Stimulated activated CD4-positive, alpha-beta T cell treated with anti-CD3 and anti-CD28 coated beads, Interleukin-12 subunit alpha, Interleukin-12 subunit beta, amount 100 ng/mL, for 4 hours (primary cell): ENCODE measurements around the gene UBE2E2.

Experiments used
- DNase-seq: peaks from one replicate; pipeline ENCODE4 v3.0.0-alpha.2; 2020

UBE2E2 gene

GRCh38 chr3:23489300-23490158 is 286.4 kb downstream of the UBE2E2 start:
- DNase-seq = no peak

DNA sequence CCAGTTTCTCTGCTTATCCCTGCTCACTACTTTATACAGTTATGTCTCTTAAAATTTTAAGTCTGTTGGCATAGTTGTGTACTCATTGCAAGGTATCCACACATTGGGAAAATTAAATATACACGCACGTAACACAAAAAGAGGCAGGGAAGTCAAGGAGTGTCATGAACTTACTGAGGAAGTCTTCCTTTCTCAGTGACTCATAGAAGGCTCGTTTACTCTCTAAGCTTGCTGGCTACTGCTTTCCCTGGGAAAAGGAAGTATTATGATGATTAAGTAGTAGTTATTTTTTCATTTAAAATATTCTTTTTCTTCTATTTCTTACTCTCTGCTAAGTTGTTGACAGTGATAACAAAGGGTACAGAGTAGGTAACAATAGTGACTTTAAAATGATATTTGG is 287.3 kb downstream of the UBE2E2 start:
- no peak for DNase-seq

- DNase-seq = no peak
Observed at GRCh38 chr3:23492057-23492456, 288.9 kb downstream of the UBE2E2 start.

DNA sequence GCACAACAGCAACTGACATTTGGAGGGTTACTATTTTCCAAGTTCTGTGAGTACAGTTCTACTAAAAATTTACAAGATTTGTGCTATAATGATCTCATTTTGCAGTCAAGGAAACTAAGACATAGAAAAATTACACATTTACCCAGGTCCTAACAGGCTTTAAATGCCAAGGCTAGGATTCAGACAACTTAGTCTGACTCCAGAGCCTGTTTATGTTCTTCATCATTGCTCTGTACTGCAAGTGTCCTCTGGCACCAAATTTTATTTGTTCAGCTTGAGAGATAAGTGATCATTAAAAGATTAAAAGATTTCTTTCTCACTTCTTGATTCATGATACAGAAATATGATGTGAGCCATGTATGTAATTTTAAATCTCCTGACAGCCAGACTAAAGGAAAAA is 290.8 kb downstream of the UBE2E2 start:
- DNase-seq = no peak

DNA sequence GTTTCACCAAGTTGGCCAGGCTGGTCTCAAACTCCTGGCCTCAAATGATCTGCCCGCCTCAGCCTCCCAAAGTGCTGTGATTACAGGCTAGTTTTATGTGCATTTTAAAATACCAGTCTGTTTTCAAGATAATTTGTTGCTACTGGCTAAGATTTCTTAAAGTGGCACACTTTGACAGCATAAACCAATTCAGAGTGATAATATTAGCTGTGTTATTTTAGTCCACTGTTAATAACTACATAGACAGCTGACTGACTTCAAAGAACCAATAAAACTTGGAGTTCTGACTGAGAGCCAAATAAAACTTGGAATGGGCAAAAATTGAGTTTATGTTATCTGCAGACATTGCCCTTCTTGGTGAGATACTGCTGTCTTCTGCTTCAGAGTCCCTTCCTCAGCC is 291.8 kb downstream of the UBE2E2 start:
- no peak for DNase-seq

DNA sequence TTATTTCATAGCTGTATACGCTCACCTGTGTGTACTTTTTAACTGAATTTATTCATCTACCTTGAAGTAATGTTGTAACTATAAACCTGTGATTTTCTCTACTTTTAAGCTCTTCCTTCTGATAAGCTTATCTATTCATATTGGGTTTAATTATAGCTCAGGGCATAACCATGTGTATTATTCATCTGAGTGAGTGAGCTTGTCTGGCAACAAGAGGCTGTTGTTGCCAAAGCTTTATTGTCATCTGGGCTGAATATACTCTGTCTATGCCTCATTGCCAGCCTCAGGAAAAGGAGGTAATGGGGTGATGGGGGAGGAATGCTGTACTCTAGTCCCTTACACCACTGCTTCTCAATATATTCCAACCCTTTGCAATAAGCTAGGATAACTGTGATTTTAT is 292.4 kb downstream of the UBE2E2 start:
- DNase-seq = no peak

DNA sequence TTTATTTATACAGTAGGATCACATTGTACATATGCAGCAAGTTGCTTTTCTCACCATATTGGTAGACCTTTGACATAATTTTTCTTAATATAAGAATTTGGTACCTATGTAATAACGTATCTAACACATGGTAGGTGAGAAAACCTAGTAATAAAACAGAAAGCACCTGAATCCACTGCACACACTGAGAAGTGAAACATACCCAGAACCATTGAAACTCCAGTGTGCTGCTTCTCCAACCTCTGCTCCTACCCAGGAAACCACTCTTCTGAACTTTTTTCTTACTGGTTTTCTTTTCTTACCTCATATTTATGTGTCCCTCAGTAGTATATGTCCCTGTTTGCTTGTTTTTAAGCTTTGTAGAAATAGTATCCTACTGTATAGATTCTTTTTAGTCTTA is 293.0 kb downstream of the UBE2E2 start:
- DNase-seq = no peak

DNA sequence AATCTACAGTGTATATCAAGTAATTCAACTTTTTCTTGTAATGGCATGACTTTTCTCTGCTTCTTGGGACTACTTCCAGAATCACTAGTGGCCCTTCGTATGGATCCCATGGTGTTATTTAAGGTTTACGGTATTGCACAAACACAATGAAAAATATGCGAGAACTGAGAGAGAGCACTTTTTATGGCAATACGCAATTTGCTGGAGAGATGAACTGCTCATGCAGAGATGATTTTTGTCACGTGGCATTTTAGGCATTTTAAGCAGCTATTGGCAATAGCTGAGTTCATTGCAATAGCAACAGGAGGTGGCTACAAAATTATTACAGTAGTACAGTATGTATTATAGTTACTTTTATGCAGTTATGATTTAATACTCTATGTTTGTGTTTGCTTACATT is 294.0 kb downstream of the UBE2E2 start:
- no peak for DNase-seq

DNA sequence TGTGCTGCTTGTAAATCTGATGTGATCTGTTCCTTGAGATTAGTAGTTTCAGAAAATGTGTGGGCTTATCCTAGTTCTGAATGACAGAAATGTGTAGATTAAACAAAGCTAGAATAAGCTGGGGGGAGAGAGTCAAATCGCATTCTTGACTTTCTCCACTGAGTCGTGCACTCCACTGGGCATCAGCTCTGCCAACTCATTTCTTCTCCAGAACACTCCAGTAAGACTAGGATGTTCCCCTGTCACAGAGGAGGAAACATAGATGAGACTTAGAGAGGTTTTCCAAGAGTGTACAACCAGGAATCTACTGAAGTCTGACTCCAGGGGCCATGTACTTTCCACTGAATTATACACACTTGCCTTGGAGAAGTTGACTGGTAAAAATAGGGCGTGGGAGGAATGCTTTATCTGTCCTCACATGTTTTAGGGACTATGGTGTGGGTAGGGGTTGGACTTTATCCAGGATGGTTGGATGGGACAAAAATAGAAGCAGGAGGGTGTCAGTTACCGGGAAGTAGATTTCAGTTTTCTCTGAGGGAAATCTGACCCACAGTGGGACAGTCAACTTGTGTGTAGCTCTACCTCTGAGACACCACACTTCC is 298.2 kb downstream of the UBE2E2 start:
- no peak for DNase-seq

GRCh38 chr3:23508464-23508863 is 305.3 kb downstream of the UBE2E2 start:
- DNase-seq = no peak

DNA sequence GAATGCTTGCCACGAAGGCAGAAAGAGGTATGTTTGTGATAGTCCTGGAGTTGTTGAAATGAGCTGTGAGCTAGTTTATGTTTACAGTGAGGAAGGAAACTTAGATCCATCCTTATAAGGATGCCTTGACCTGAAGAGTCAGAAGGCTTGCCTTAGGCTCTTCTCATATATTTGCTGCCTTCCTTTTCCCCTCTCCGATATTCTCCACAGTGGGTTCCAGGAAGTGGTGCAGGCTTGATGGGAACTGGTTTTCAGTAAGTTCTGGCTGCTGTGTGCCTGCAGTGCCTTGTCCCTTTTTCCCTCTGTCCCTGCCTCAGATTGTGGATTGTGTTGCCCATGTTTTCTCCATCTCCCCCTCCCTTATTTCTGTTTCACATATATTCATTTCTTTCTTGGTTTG is 315.3 kb downstream of the UBE2E2 start:
- DNase-seq = no peak

- no peak for DNase-seq
Observed at GRCh38 chr3:23519314-23520208, 316.4 kb downstream of the UBE2E2 start.

DNA sequence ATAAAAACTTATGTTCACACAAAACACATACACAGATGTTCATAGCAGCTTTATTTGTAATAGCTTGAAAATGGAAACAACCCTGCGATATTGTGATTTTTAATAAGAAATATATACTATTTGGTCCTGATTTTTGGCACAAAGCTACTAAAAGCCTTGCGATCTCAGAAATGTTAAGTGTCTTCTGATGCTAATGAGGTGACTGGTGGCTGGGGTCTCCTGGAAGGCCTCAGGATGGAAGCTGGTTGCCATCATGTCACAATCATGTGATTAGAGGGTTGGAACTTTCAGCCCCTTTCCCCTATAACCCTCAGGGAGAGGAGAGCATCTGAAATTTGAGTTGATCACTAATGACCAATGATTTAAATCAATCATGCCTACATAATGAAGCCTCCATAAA is 324.2 kb downstream of the UBE2E2 start:
- DNase-seq = no peak

DNA sequence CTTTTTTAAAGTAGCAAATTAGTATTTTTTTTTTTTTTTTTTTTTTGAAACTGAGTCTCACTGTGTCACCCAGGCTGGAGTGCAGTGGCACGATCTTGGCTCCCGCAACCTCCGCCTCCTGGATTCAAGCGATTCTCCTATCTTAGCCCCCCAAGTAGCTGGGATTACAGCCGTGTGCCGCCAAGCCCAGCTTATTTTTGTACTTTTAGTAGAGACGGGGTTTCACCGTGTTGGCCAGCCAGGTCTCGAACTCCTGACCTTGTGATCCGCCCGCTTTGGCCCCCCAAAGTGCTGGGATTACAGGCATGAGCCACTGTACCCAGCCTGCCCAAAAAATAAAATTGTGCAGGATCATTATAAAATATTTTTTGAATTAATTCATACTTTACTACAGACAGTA is 330.5 kb downstream of the UBE2E2 start:
- DNase-seq = no peak

DNA sequence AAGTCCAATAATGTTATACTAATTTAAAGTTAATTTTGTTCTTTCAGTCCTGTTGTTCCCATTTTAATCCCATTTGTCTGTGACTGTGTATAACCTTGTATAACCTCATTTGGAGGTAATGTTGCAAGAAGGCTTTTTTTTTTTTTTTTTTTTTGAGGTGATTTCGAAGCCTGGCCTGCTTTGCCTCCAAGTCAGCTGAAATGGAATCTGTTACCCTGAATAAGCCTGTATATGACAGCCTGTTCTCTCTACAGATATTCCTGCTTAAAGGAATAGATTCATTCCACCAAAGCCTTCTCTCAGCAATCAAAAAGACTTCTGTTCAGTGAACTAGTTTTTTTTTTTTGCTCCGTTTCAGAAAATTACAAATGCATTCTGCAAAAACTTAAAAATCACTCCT is 330.9 kb downstream of the UBE2E2 start:
- DNase-seq = no peak

DNA sequence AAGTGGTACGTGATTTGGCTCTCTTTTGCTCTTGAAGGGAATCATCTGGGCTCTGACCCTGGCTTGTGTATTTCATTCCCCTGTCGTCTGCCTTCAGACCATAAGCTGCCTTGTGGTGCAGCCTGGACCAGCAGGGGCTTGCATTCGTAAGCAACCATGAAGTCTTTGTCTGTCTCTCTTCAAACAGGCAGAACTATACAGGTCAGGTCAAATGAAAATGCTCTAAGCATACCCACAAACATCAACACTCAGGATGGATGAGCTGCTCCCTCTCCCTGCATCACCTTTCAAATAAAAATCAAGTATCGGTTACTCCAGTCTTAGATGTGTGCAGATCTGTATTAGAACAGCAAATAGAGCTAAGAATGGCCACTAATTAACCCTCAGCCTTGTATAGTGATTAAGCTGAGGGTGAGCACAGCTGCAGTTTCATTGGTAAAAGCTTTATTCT is 334.0 kb downstream of the UBE2E2 start:
- no peak for DNase-seq

GRCh38 chr3:23539185-23539584 is 336.1 kb downstream of the UBE2E2 start:
- DNase-seq = no peak

DNA sequence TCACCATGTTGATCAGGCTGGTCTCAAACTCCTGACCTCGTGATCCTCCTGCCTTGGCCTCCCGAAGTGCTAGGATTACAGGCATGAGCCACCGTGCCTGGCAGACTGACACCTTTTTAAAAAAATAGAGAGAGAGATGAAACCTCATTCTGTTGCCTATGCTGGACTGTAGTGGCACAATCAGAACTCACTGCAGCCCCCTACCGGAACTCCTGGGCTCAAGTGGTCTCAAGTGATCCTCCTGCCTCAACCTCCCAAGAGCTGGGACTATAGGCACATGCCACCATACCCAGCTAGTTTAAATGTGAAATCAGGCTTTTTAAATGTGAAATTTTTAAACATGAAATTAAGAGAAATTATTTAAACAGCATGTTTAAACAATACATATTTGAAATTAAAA is 337.5 kb downstream of the UBE2E2 start:
- DNase-seq = no peak

DNA sequence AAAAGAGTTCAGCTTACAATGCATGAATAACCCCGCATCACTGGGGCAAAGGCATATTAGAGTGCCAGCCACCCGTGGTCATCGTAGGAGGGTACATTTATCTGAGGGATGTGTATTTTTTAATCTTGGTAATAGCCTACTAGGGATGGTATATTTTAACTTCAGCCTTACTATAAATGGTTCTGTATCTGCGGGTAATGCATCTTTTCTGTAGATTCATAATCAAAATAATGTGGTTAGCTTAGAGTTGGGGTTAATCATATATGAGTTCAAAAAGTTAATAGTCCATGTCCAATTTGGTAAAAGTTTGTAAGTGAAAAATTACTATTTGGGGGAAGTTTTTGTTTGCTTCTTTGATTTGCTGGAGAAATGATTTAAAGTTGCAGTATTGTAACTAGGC is 339.0 kb downstream of the UBE2E2 start:
- DNase-seq = no peak

DNA sequence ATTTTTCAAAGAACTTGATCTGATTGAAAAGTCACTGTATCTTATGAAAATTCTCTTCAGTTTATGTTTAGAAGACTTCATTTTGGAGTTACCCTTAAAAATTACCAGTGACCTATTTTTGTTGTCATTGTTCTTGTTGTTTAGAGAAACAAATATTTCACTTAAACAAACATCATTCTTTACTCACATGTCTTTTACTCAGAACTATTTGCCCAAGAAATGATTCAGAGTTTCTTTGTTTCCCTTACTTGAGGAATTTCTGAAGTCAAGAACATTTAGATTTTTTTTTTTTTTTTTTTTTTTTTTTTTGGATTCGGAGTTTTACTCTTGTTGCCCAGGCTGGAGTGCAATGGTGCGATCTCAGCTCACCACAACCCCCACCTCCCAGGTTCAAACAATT is 343.1 kb downstream of the UBE2E2 start:
- DNase-seq = no peak

GRCh38 chr3:23547905-23548650 is 345.0 kb downstream of the UBE2E2 start:
- DNase-seq = no peak

- DNase-seq = no peak
Observed at GRCh38 chr3:23548706-23549105, 345.6 kb downstream of the UBE2E2 start.
